OCI-LY7 (cell line): ENCODE measurements around the gene HK2. TPM values are rescaled to one million over a fixed set of nuclear protein-coding genes. Genes with fewer than 3 reads are reported as not detected.

Experiments used
- BruUV-seq: library from RNA; stranded (reverse); fragments of 400-500 nt; replicated peaks from 2 replicates; lab custom pipeline; 2021; lab: Mats Ljungman, UMichigan
- CTCF ChIA-PET: fragments of 300-600 bp; sonication (Branson Sonifier 250); formaldehyde crosslinking; loops from one replicate; lab custom pipeline; 2022; ENCODE audit warnings: antibody characterized with exemption; ENCODE audit not compliant: unreplicated experiment; lab: Charles Lee
- POLR2A ChIA-PET: fragments of 300-600 bp; sonication (Branson Sonifier 250); formaldehyde crosslinking; loops from one replicate; lab custom pipeline; 2022; ENCODE audit warnings: antibody characterized with exemption; lab: Charles Lee
- DNase-seq: peaks from one replicate; pipeline ENCODE4 v3.0.0-alpha.2; 2015; ENCODE audit warnings: low spot score
- H2AFZ ChIP-seq: fragments of 200-600 bp; sonication (generic), shearing (Covaris generic); 2 replicates; pipeline ENCODE4 v1.6.1; 2014; ENCODE audit warnings: mild to moderate bottlenecking, antibody characterized with exemption, low read length, moderate library complexity
- H3K27ac ChIP-seq: fragments of 200-600 bp; sonication (generic); 2 replicates; pipeline ENCODE4 v1.5.1; 2014; ENCODE audit warnings: mixed run types, low read depth, mild to moderate bottlenecking, moderate library complexity, low read length, inconsistent platforms; ENCODE audit not compliant: poor library complexity, severe bottlenecking
- H3K36me3 ChIP-seq: fragments of 200-600 bp; sonication (generic); 2 replicates; pipeline ENCODE4 v1.6.1; 2014; ENCODE audit warnings: mild to moderate bottlenecking, antibody characterized with exemption, low read length, moderate library complexity, mixed read lengths; ENCODE audit not compliant: insufficient read depth
- H3K4me1 ChIP-seq: fragments of 200-600 bp; sonication (generic); 2 replicates; pipeline ENCODE4 v1.5.1; 2014; ENCODE audit warnings: mild to moderate bottlenecking, low read length; ENCODE audit not compliant: insufficient read depth, poor library complexity, severe bottlenecking
- H3K4me2 ChIP-seq: fragments of 200-600 bp; sonication (generic); 2 replicates; pipeline ENCODE4 v1.6.1; 2014; ENCODE audit warnings: mild to moderate bottlenecking, low read length
- H3K4me3 ChIP-seq: fragments of 200-600 bp; sonication (generic); 2 replicates; pipeline ENCODE4 v1.5.1; 2014; ENCODE audit warnings: mild to moderate bottlenecking, low read depth, low read length; ENCODE audit not compliant: poor library complexity, severe bottlenecking
- H3K79me2 ChIP-seq: fragments of 200-600 bp; sonication (generic); 2 replicates; pipeline ENCODE4 v1.6.1; 2016; ENCODE audit warnings: low read depth, mild to moderate bottlenecking, low read length, moderate library complexity, mixed read lengths; ENCODE audit not compliant: insufficient read depth
- H3K9me2 ChIP-seq: fragments of 200-600 bp; sonication (generic); 2 replicates; pipeline ENCODE4 v1.6.1; 2016; ENCODE audit warnings: mild to moderate bottlenecking, low read length, mixed read lengths; ENCODE audit not compliant: insufficient read depth
- H3K9me3 ChIP-seq: fragments of 200-600 bp; sonication (generic); 2 replicates; pipeline ENCODE4 v1.6.1; 2014; ENCODE audit warnings: mild to moderate bottlenecking, mixed run types, low read length, mixed read lengths
- H4K20me1 ChIP-seq: fragments of 200-600 bp; sonication (generic); 2 replicates; pipeline ENCODE4 v1.6.1; 2014; ENCODE audit warnings: mild to moderate bottlenecking, antibody characterized with exemption, low read length, moderate library complexity, mixed read lengths; ENCODE audit not compliant: insufficient read depth
- EZH2phosphoT487 ChIP-seq: fragments of 200-600 bp; sonication (generic); IDR thresholded peaks from 2 replicates; pipeline ENCODE4 v1.6.1; 2018; ENCODE audit warnings: low read depth, borderline replicate concordance, mild to moderate bottlenecking, mixed run types, antibody characterized with exemption, low read length, moderate library complexity, mixed read lengths
- intact Hi-C: fragments of 100-400 bp; cut with micrococcal nuclease; formaldehyde crosslinking; loops from one replicate; pipeline ENCODE4 v1.10.0; 2022; ENCODE audit not compliant: unreplicated experiment
- total RNA-seq, 2 experiments: library from RNA; depleted of rRNA in 1 of 2; stranded (reverse); fragments of >200 nt in 1 of 2; shearing (Covaris generic) in 1 of 2; gene quantifications; 2 replicates each; pipeline ENCODE4 v1.2.3, GENCODE V29; 2014 to 2022
- TF ChIP-seq, protein P1 (sequence below): fragments of 200-600 bp; sonication (generic); conservative IDR thresholded peaks from 2 replicates; pipeline ENCODE4 v1.5.1; 2014; ENCODE audit warnings: mild to moderate bottlenecking, antibody characterized with exemption, low read length, moderate library complexity, mixed read lengths

The HK2 gene
- total RNA-seq, 2 experiments from 2014 or later = 8.6 to 50.5 TPM

DNA sequence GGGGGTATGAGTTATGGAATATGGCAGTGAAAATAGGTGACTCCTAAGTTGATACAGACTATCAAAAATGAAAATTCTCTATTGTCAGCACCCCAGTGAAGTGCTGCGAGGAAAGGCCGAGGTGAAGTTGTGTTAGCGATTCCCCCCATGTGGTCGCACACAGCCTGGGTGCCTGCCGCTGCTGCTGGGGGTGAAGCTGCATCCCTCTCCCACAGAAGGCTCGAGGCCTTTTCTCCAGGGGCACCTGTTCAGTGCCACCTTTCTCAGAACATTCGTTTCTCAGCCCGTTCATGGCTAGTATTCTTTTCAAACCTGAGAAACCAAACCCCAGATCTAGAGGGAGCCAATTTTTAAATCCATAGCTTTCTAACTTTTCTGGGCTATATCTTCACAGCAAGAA is 23.8 kb downstream of the HK2 start:
- no peak overlapping the region for H3K4me2 ChIP-seq
- H3K9me3 ChIP-seq = no peaks in the 10 kb centered on the region
- peaks cover 72% of the 10 kb centered on the region for H3K36me3 ChIP-seq
- no peak for DNase-seq
- H3K4me1 ChIP-seq = no peaks in the 10 kb centered on the region
- no TSS peak for BruUV-seq
- intact Hi-C loops = no loop called here
- H3K27ac ChIP-seq = no peak overlapping the region
- H2AFZ ChIP-seq = no peak overlapping the region
- no peak for TF ChIP-seq EZH2phosphoT487
- TF ChIP-seq, protein P1, sequence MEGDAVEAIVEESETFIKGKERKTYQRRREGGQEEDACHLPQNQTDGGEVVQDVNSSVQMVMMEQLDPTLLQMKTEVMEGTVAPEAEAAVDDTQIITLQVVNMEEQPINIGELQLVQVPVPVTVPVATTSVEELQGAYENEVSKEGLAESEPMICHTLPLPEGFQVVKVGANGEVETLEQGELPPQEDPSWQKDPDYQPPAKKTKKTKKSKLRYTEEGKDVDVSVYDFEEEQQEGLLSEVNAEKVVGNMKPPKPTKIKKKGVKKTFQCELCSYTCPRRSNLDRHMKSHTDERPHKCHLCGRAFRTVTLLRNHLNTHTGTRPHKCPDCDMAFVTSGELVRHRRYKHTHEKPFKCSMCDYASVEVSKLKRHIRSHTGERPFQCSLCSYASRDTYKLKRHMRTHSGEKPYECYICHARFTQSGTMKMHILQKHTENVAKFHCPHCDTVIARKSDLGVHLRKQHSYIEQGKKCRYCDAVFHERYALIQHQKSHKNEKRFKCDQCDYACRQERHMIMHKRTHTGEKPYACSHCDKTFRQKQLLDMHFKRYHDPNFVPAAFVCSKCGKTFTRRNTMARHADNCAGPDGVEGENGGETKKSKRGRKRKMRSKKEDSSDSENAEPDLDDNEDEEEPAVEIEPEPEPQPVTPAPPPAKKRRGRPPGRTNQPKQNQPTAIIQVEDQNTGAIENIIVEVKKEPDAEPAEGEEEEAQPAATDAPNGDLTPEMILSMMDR = no peak
- H3K79me2 ChIP-seq = peaks cover 3% of the 10 kb centered on the region; the same call in 1 of the 2 replicates
- ChIA-PET POLR2A (no interaction called here), CTCF (no interaction called here)
- no peaks in the 10 kb centered on the region for H3K9me2 ChIP-seq
- no peak overlapping the region for H3K4me3 ChIP-seq
- H4K20me1 ChIP-seq = no peaks in the 10 kb centered on the region; the same call in 1 of the 2 replicates

DNA sequence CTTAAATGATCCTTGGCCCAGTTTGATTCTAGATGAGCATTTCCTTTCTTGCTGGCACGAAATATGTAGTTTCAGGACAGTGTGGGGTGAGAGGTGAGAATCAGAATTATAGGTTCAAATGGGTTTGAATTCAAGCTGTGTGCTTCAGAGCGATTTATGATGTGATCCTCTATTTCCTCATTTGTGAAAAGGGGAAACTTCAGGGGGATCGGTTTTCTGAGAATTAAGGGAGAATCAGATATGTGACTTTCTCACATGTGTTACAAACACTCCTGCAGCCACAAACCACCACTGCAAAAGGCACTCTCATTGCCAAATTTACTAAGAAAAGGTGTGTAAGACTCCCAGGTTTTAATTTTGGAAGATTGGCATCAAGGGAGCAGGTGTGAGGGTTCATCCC is 24.4 kb downstream of the HK2 start:
- Histone ChIP-seq H3K9me3 (no peaks in the 10 kb centered on the region), H3K36me3 (peaks cover 72% of the 10 kb centered on the region), H3K9me2 (no peaks in the 10 kb centered on the region), H3K4me3 (no peak overlapping the region), H3K27ac (no peak overlapping the region), H3K4me2 (no peak overlapping the region), H4K20me1 (no peaks in the 10 kb centered on the region; the same call in 1 of the 2 replicates), H3K79me2 (no peaks in the 10 kb centered on the region), H3K4me1 (no peaks in the 10 kb centered on the region), H2AFZ (no peak overlapping the region)
- DNase-seq = no peak
- intact Hi-C loops = no loop called here
- no peak for TF ChIP-seq EZH2phosphoT487
- TF ChIP-seq, protein P1 = no peak
- ChIA-PET CTCF (no interaction called here), POLR2A (no interaction called here)
- BruUV-seq = no TSS peak

DNA sequence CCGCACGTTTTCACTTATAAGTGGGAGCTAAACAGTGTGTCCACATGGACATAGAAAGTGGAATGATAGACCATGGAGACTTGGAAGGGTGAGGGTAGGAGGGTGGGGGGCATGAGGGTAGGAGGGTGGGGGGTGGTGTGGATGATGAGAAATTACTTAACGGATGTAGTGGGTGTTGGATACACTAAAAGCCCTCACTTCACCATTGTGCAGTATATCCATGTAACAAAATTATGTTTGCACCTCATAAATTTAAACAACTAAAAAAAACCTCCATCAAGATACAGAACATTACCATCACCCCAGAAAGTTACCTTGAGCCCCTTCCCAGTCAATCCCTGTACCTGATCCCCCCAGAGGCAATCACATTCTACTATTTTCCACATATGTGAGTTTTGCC is 26.2 kb downstream of the HK2 start:
- Histone ChIP-seq H2AFZ (no peak overlapping the region), H3K4me3 (no peak overlapping the region), H4K20me1 (no peaks in the 10 kb centered on the region; the same call in 1 of the 2 replicates), H3K9me2 (no peaks in the 10 kb centered on the region), H3K4me1 (no peaks in the 10 kb centered on the region), H3K27ac (no peak overlapping the region), H3K79me2 (no peaks in the 10 kb centered on the region), H3K36me3 (peaks cover 69% of the 10 kb centered on the region), H3K9me3 (no peaks in the 10 kb centered on the region), H3K4me2 (no peak overlapping the region)
- ChIA-PET POLR2A (no interaction called here), CTCF (no interaction called here)
- intact Hi-C loops = no loop called here
- BruUV-seq = no TSS peak
- TF ChIP-seq, protein P1 = no peak
- TF ChIP-seq EZH2phosphoT487 = no peak
- no peak for DNase-seq
